Uterus (tissue), 4 donors: Measurements from ENCODE around the gene MYH16. TPM values are rescaled to one million over a fixed set of nuclear protein-coding genes. Genes with fewer than 3 reads are reported as not detected.
"Not testable (repeated sequence)": the region's sequence is repeated elsewhere in the genome, so short reads cannot be mapped to it uniquely, and the experiment has no call there.

ENCODE experiments used
- DNase-seq, 2 donors: peaks; one replicate each; pipeline ENCODE4 v3.0.0-alpha.2; 2019 to 2020
- H3K27ac ChIP-seq, 2 donors: fragments of 200-600 bp; sonication (generic); 1 replicate in 1 of 2; 2 replicates in 1 of 2; pipeline ENCODE4 v1.5.1; 2016 to 2018
- H3K27me3 ChIP-seq, 2 donors: fragments of 200-600 bp; sonication (generic); one replicate each; pipeline ENCODE4 v1.5.1; 2018 to 2019; ENCODE audit warnings: control low read depth in 1 of 2
- H3K36me3 ChIP-seq, 2 donors: fragments of 200-600 bp; sonication (generic); one replicate each; pipeline ENCODE4 v1.5.1; 2019; ENCODE audit warnings: control low read depth in 1 of 2
- H3K4me1 ChIP-seq, 2 donors: fragments of 200-600 bp; sonication (generic); one replicate each; pipeline ENCODE4 v1.5.1; 2018 to 2019; ENCODE audit warnings: control low read depth in 1 of 2
- H3K4me3 ChIP-seq, 2 donors: fragments of 200-600 bp; sonication (generic); 1 replicate in 1 of 2; 2 replicates in 1 of 2; pipeline ENCODE4 v1.5.1; 2018 to 2019; ENCODE audit warnings: mild to moderate bottlenecking in 1 of 2
- H3K9me3 ChIP-seq, 2 donors: fragments of 200-600 bp; sonication (generic); one replicate each; pipeline ENCODE4 v1.5.1; 2019; ENCODE audit warnings: control low read depth in 1 of 2
- CTCF ChIP-seq, 4 experiments: fragments of 200-600 bp in 2 of 4; fragments of 450-650 bp in 2 of 4; sonication (generic) in 2 of 4; IDR thresholded peaks; one replicate each; pipeline ENCODE4 v1.5.1; 2016 to 2019; ENCODE audit warnings: antibody characterized with exemption in 4 of 4, mild to moderate bottlenecking in 2 of 4, moderate library complexity in 1 of 4
- POLR2A ChIP-seq, 2 donors: fragments of 450-650 bp; IDR thresholded peaks; one replicate each; pipeline ENCODE4 v1.6.1; 2016; ENCODE audit warnings: antibody characterized with exemption in 2 of 2, mild to moderate bottlenecking in 1 of 2, moderate library complexity in 1 of 2
- intact Hi-C: fragments of 100-400 bp; cut with DNase I; formaldehyde crosslinking; loops from one replicate; pipeline ENCODE4 v1.15.1; 2023; ENCODE audit warnings: low total_unique reads
- total RNA-seq, 4 donors: library from RNA; depleted of rRNA in 3 of 4; stranded (reverse); fragments of >200 nt in 3 of 4; gene quantifications; one replicate each; pipeline versions ENCODE4 v1.1.0 to v1.2.4, GENCODE V29; 2014 to 2023
- donor health status: DM: yes; HTN: yes; CAD: no.

The MYH16 gene
- total RNA-seq, 4 donors from 2014 or later: not detected

GRCh38 chr7:99355098-99355497, 82.5 kb downstream of the MYH16 start:
- Histone ChIP-seq H3K9me3 (no peaks in the 10 kb centered on the region), H3K27me3 (no peaks in the 10 kb centered on the region), H3K4me3 (no peak overlapping the region), H3K4me1 (no peaks in the 10 kb centered on the region), H3K27ac (no peak overlapping the region), H3K36me3 (no peaks in the 10 kb centered on the region)
- DNase-seq: no peak
- intact Hi-C loops: no loop called here
- TF ChIP-seq POLR2A (IDR thresholded peaks at IDR 0.05) (no peak), CTCF (IDR thresholded peaks at IDR 0.05) (no peak)

- intact Hi-C loops: no loop called here
- no peaks in the 10 kb centered on the region for H3K36me3 ChIP-seq
Measured at GRCh38 chr7:99357701-99358490, 85.3 kb downstream of the MYH16 start.

GRCh38 chr7:99358521-99358920, 85.9 kb downstream of the MYH16 start:
- H3K4me1 ChIP-seq, H3K27ac ChIP-seq, H3K27me3 ChIP-seq, H3K9me3 ChIP-seq, intact Hi-C loops, H3K36me3 ChIP-seq, H3K4me3 ChIP-seq, DNase-seq: not testable (repeated sequence)

More at GRCh38 chr7:99357701-99358490, 85.3 kb downstream of the MYH16 start:
- no peaks in the 10 kb centered on the region for H3K27me3 ChIP-seq
- no peak for DNase-seq
- TF ChIP-seq POLR2A (IDR thresholded peaks at IDR 0.05) (no peak), CTCF (IDR thresholded peaks at IDR 0.05) (no peak)
- H3K4me1 ChIP-seq: no peaks in the 10 kb centered on the region
- no peaks in the 10 kb centered on the region for H3K9me3 ChIP-seq
- H3K27ac ChIP-seq: no peak overlapping the region
- no peak overlapping the region for H3K4me3 ChIP-seq

- Histone ChIP-seq H3K4me1 (no peaks in the 10 kb centered on the region), H3K27ac (no peak overlapping the region), H3K36me3 (no peaks in the 10 kb centered on the region), H3K9me3 (no peaks in the 10 kb centered on the region), H3K27me3 (no peaks in the 10 kb centered on the region), H3K4me3 (no peak overlapping the region)
- no peak for TF ChIP-seq POLR2A (IDR thresholded peaks at IDR 0.05)
- no peak for TF ChIP-seq CTCF (IDR thresholded peaks at IDR 0.05)
- no peak for DNase-seq
- intact Hi-C loops: no loop called here
Measured at GRCh38 chr7:99359465-99360154, 87.0 kb downstream of the MYH16 start.

Other genes with a start within 250 kb of the MYH16 start
- gene SMURF1, start 128.7 kb upstream of the MYH16 start, total RNA-seq: 10 to 100 TPM; 14.4 to 39.5 (median 26.2) TPM
- not detected for gene KPNA7, start 64.7 kb upstream of the MYH16 start, total RNA-seq
- 100 to 1,000 TPM in 3 of 4 donors, 10 to 100 TPM in 1; 76.5 to 118 (median 103) TPM for gene ARPC1A, start 53.1 kb downstream of the MYH16 start, total RNA-seq
- gene ARPC1B, start 101.9 kb downstream of the MYH16 start, total RNA-seq: 100 to 1,000 TPM in 3 of 4 donors, 10 to 100 TPM in 1; 74.5 to 275 (median 196) TPM
- 100 to 1,000 TPM in 1 of 4 donors, 10 to 100 TPM in 3; 39.9 to 185 (median 72.1) TPM for gene PDAP1, start 135.8 kb downstream of the MYH16 start, total RNA-seq
- gene BUD31, start 136.1 kb downstream of the MYH16 start, total RNA-seq: 10 to 100 TPM; 29.4 to 93.2 (median 54.4) TPM
- 10 to 100 TPM in 1 of 4 donors, 1 to 10 TPM in 3; 1.2 to 17.4 (median 7.5) TPM for gene PTCD1, start 166.0 kb downstream of the MYH16 start, total RNA-seq
- gene CPSF4, start 166.1 kb downstream of the MYH16 start, total RNA-seq: 10 to 100 TPM; 23.8 to 67.9 (median 38.4) TPM
- 100 to 1,000 TPM; 135 to 598 (median 384) TPM for gene ATP5MF, start 193.3 kb downstream of the MYH16 start, total RNA-seq
- 10 to 100 TPM in 3 of 4 donors, 1 to 10 TPM in 1; 1.5 to 24.5 (median 16.8) TPM for gene ZNF789, start 200.1 kb downstream of the MYH16 start, total RNA-seq
- 10 to 100 TPM; 22.8 to 55.0 (median 43.3) TPM for gene ZNF394, start 227.4 kb downstream of the MYH16 start, total RNA-seq
- 10 to 100 TPM in 1 of 4 donors, 1 to 10 TPM in 3; 3.1 to 15.5 (median 9.2) TPM for gene ZKSCAN5, start 231.8 kb downstream of the MYH16 start, total RNA-seq